ENCODE data around the gene ATF5.
"Not testable (repeated sequence)": the region's sequence is repeated elsewhere in the genome, so short reads cannot be mapped to it uniquely, and the experiment has no call there.

Gene ATF5

GRCh38 chr19:49950956-49951526, 22.0 kb downstream of the ATF5 start:
- no peak for DNase-seq

- no peak for DNase-seq
Observed at GRCh38 chr19:49951806-49952478, 22.9 kb downstream of the ATF5 start.

DNA sequence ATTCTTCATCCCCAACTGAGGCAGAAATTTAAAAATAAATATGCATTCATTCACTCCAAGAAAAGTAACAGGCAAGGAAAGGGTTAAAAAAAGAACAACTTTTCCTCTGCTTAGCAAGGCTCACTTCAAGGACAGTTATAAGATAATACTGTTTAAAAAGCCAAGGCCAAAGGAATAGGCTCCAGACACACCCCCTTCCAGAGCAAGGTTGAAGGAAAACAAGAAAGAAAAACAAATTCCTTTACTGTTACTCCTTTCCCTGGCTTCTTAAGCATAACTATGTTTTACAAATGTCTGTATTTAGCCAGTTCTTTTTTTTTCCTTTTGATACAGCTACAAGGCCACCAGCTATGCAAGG, 23.5 kb downstream of the ATF5 start:
- no peak for DNase-seq

DNA sequence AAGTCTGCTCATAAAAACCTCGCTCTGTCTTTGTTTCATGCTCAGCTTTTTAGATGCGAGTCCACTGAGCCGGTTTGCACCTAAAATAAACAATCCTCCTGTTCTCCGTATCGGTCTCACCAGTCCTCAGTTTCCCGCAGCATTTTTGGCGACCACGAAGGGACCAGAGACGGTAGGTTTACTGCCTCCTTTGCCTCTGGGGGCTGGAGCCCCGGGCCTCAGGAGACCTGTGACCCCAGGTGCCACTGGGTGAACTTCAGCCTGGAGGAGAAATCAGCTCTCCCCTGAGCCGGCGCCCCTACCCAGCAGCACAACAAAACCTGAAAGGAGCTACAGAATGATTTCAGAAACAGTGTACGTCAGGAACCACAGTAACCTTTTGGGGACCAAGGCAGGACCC, 23.9 kb downstream of the ATF5 start:
- DNase-seq, result no peak

GRCh38 chr19:49953416-49953815, 24.4 kb downstream of the ATF5 start:
- DNase-seq, result no peak

DNA sequence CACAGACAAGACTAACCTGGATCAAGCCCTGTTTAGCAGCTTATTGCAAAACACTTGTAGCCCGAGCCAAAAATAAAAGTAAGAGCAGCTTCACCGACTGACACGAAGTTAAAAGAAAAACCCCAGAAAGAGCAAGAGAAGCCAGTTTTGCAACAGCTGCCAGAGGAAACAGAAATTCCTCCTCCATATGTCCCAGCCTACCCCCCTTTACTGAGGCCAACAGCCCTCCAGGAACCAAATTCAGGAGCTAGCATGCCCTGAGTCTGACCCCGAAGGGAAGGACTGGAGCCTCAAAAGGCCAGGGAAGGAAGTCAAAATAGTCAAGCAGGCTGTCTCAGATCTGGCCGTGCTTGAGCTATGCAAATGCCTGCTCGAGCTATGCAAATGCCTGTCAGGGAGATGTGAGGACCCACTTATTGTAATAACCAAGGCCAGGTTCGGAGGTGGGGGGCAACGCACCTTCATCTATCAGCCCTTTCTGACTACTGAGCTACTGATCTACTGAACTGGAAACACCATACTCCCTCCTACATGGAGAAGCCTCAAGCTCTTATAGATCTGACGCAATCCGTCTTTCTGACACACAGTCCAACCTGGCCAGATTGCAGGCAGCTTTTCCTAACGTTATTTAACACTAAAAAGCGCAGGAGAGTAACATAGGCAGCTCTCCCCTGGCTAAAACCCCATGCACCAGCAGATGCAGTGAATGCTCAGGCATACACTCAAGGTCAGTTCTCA, 25.3 kb downstream of the ATF5 start:
- no peak for DNase-seq

- no peak for DNase-seq
Observed at GRCh38 chr19:49954933-49955332, 25.9 kb downstream of the ATF5 start.

DNA sequence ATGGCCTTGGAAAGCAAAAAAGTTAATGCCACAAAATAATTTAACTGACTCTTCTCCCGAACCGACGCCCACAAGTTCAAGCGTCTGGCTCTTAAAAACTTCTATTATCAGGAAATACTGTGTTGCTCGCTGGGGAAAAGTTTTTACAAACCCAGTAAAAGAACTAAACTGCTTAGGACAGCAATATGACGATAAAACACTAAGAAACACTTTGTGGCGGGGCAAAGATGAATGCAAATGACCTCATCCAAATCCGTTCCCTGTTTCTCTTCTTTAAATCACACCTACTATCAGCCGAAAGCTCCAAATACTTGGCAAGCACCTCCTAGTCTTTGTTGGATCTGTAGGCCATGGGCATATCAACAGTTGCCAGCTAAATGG, 27.1 kb downstream of the ATF5 start:
- DNase-seq, result no peak

- DNase-seq, result no peak
Observed at GRCh38 chr19:49957262-49957915, 28.4 kb downstream of the ATF5 start.

DNA sequence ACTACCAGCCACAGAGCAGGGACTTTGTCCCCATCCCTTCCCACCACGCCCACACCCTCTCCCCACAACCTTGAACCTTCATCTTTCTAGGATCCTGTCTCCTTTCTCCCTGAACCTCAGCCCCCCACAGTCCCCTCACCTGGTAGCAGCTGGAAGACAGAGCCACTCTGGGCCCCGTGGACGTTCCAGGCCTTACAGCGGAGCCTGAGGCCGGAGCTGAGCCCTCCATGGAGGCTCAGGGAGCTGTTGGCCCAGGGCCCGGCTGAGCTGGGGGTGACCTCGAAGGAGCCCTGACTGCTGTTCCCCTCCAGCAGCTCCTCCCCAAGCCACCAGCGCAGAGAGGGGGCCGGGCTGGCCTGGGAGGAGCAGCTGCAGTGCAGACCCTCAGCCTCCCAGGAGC, 29.1 kb downstream of the ATF5 start:
- not testable (repeated sequence) for DNase-seq

GRCh38 chr19:49958596-49958995, 29.6 kb downstream of the ATF5 start:
- DNase-seq, result not testable (repeated sequence)

GRCh38 chr19:49959892-49960291, 30.9 kb downstream of the ATF5 start:
- DNase-seq, result not testable (repeated sequence)

- DNase-seq, result not testable (repeated sequence)
Observed at GRCh38 chr19:49960980-49961379, 32.0 kb downstream of the ATF5 start, which contains the start of gene SIGLEC11. Gene SIGLEC11, minus strand, starts transcription at chr19:49961172. Its CDS starts 91 bp downstream, at chr19:49961081.

DNA sequence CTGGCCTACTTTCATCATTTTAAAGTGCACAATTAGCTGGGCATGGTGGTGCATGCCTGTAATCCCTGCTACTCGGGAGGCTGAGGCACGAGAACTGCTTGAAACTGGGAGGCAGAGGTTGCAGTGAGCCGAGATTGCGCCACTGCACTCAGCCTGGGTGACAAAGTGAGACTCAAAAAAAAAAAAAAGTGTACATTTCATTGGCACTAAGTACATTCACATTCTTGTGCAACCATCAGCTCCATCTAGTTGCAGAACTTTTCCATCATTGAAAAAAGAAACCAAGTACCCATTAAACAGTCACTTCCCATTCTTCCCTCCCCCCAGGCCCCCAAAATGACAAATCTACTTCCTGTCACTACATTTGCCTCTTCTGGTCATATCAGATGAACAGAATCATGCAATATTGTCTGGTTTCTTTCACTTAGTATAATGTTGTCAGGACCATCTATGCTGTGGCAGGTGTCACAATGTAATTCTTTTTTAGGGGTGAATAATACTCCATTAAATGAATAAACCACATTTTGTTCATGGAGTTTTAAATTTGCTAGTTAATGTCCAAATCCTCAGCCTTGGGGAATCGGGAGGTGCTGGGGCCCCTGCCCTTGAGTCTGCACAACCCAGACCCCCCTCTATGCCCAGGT, 39.4 kb downstream of the ATF5 start:
- DNase-seq, result no peak

GRCh38 chr19:49969355-49969754, 40.4 kb downstream of the ATF5 start:
- not testable (repeated sequence) for DNase-seq

DNA sequence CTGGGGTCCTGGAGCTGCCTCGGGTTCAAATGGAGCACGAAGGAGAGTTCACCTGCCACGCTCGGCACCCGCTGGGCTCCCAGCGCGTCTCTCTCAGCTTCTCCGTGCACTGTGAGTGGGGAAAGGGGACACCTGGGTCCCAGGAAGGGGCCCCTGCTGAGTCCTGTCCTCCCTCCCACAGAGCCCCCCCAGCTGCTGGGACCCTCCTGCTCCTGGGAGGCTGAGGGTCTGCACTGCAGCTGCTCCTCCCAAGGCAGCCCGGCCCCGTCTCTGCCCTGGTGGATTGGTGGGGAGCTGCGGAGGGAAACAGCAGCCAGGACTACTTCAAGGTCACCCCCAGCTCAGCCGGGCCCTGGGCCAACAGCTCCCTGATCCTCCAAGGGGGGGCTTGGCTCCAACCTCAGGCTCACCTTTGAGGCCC, 43.0 kb downstream of the ATF5 start:
- DNase-seq, result no peak

- DNase-seq, result no peak
Observed at GRCh38 chr19:49972841-49973240, 43.8 kb downstream of the ATF5 start.

GRCh38 chr19:49973987-49974386, 45.0 kb downstream of the ATF5 start:
- DNase-seq, result peak in 1 of 2 donors; percentile 3

DNA sequence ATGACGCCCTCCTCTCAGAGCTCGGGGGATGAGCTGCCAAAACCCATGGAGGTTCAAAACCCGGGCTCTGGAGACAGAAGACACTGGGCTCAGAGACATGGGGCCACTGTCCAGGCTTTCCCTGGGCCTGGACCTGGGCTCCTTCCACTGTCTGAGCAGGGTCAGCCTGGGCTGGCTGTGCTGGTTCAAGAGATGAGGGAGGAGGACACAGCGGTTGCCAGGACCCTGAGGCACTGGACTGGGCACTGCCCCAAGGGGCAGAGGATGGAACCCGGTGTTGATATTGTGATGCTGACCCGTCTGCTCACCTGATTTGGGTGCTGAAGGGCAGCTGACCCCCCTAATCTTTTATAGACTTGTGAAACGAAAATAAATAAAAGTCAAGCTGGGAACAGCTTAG, 46.0 kb downstream of the ATF5 start:
- DNase-seq, result no peak

GRCh38 chr19:49976496-49976895, 47.5 kb downstream of the ATF5 start:
- no peak for DNase-seq

DNA sequence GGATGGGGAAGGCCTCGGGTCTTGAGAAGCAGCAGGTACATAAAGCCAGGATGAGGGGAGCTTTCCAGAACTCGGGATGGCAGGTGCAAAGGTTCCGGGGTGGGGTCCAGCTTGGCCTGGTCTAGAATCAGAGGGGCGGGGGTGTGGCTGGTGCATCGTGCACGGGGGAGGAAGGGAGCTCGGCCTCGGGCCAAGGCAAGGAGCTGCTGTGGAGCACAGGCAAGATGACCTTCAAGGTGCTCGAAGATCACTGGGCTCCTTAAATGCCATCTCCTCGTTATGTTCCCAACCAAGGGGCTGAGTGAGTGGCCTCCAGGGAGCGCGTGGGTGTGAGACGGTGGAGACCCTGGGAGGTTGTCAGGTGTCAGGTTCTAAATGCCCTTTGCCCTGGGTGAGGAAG, 48.1 kb downstream of the ATF5 start:
- no peak for DNase-seq

DNA sequence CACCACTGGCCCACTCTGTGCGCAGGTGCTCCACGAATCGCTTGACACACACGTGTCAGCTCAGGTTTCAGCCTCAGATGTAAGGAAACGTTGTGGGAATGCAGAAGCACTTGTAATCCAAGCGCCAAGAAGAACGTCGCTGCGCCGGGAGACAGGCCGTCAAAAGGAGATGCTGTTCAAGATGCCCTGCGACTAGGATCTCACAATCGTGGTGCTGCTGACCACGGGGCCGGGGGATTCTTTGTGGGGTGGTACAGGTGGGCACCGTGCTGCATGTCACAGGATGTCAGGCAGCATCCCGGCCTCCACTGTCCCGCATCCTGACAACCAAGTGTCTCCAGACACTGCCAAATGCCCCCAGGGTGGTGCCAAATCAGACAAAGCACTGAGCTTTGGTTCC, 48.9 kb downstream of the ATF5 start:
- no peak for DNase-seq

DNA sequence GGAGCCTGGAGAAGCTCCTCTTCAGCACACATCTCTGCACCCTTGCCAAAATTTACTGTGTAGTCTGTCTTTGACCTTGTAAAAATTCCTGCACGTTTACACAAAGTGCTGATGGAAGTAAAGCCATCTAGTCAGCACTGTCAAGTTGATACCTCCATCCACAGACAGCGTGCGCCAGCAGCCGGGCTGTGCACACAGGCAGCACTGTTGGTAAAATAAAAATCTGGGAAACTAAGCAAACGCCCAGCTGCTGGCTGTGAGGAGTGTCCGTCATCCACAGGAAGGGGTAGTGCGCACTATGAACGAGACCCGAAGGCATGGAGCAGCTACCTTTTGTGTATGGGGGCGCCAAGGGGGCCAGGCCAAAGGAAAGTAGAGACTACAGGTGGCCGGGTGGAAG, 49.3 kb downstream of the ATF5 start:
- no peak for DNase-seq
